Neural progenitor cell (in vitro differentiated cells): Measurements from ENCODE around the gene GPBP1. TPM values are rescaled to one million over a fixed set of nuclear protein-coding genes. Genes with fewer than 3 reads are reported as not detected.

ENCODE experiments used
- DNase-seq: peaks from one replicate; pipeline ENCODE4 v3.0.0-alpha.2; 2016; ENCODE audit warnings: low spot score
- H2AFZ ChIP-seq: fragments of 200-600 bp; sonication (generic); replicated peaks from 2 replicates; pipeline ENCODE4 v1.6.1; 2016; ENCODE audit warnings: antibody characterized with exemption
- H3F3A ChIP-seq: fragments of 200-600 bp; sonication (generic); 2 replicates; pipeline ENCODE4 v1.6.1; 2016; ENCODE audit warnings: antibody characterized with exemption, low read depth
- H3K27ac ChIP-seq: fragments of 200-600 bp; sonication (generic); 2 replicates; pipeline ENCODE4 v1.5.1; 2016; ENCODE audit warnings: mild to moderate bottlenecking
- H3K27me3 ChIP-seq: fragments of 200-600 bp; sonication (generic); 2 replicates; pipeline ENCODE4 v1.6.1; 2016; ENCODE audit warnings: mild to moderate bottlenecking, moderate library complexity
- H3K36me3 ChIP-seq: fragments of 200-600 bp; sonication (generic); 2 replicates; pipeline ENCODE4 v1.5.1; 2016
- H3K4me1 ChIP-seq: fragments of 200-600 bp; sonication (generic); 2 replicates; pipeline ENCODE4 v1.6.1; 2016; ENCODE audit warnings: mixed run types
- H3K4me2 ChIP-seq: fragments of 200-600 bp; sonication (generic); 2 replicates; pipeline ENCODE4 v1.6.1; 2016
- H3K4me3 ChIP-seq: fragments of 200-600 bp; sonication (generic); 2 replicates; pipeline ENCODE4 v1.5.1; 2016
- H3K79me2 ChIP-seq: fragments of 200-600 bp; sonication (generic); 2 replicates; pipeline ENCODE4 v1.6.1; 2016; ENCODE audit warnings: low read depth
- H3K9ac ChIP-seq: fragments of 200-600 bp; sonication (generic); 2 replicates; pipeline ENCODE4 v1.6.1; 2016
- H3K9me3 ChIP-seq: fragments of 200-600 bp; sonication (generic); 2 replicates; pipeline ENCODE4 v1.5.1; 2016; ENCODE audit warnings: low read depth
- H4K20me1 ChIP-seq: fragments of 200-600 bp; sonication (generic); 2 replicates; pipeline ENCODE4 v1.6.1; 2016; ENCODE audit warnings: low read depth
- H3K27ac Mint-ChIP-seq: 3 replicates; pipeline ENCODE4 v1.8.0; 2021; ENCODE audit warnings: mixed read lengths
- H3K27me3 Mint-ChIP-seq: 2 replicates; pipeline ENCODE4 v1.8.0; 2022; ENCODE audit warnings: low read depth, mild to moderate bottlenecking, inconsistent platforms, moderate library complexity, mixed read lengths; ENCODE audit not compliant: insufficient read depth
- H3K36me3 Mint-ChIP-seq: 3 replicates; pipeline ENCODE4 v1.8.0; 2021; ENCODE audit warnings: mixed read lengths
- H3K4me1 Mint-ChIP-seq: 3 replicates; pipeline ENCODE4 v1.8.0; 2021; ENCODE audit warnings: mixed read lengths
- H3K4me3 Mint-ChIP-seq: 3 replicates; pipeline ENCODE4 v1.8.0; 2021; ENCODE audit warnings: mild to moderate bottlenecking, moderate library complexity, mixed read lengths
- H3K9me3 Mint-ChIP-seq: 3 replicates; pipeline ENCODE4 v1.8.0; 2020; ENCODE audit warnings: mixed read lengths
- CTCF ChIP-seq: fragments of 200-600 bp; sonication (generic); IDR thresholded peaks from 2 replicates; pipeline ENCODE4 v1.5.1; 2017; ENCODE audit warnings: antibody characterized with exemption, mild to moderate bottlenecking
- EZH2 ChIP-seq: fragments of 200-600 bp; sonication (generic); IDR thresholded peaks from 2 replicates; pipeline ENCODE4 v1.6.1; 2017; ENCODE audit warnings: antibody characterized with exemption, mild to moderate bottlenecking, moderate library complexity
- EZH2phosphoT487 ChIP-seq: fragments of 200-600 bp; sonication (generic); IDR thresholded peaks from 2 replicates; pipeline ENCODE4 v1.6.1; 2017; ENCODE audit warnings: antibody characterized with exemption
- small RNA-seq: library from RNA; depleted of rRNA; stranded (forward); fragments of <200 nt; gene quantifications from one replicate; pipeline ENCODE3, GENCODE V24; 2015
- total RNA-seq: library from RNA; depleted of rRNA; stranded (reverse); fragments of >200 nt; gene quantifications from 2 replicates; pipeline ENCODE4 v1.2.3, GENCODE V29; 2015; ENCODE audit warnings: low replicate concordance

The GPBP1 gene
- total RNA-seq, 1 donor from 2014 or later: 321 TPM

GRCh38 chr5:57313716-57314115, 139.9 kb downstream of the GPBP1 start:
- Mint-ChIP-seq H3K4me1 (no peaks in the 10 kb centered on the region), H3K9me3 (peaks cover 9% of the 10 kb centered on the region), H3K27ac (no peak overlapping the region), H3K36me3 (no peaks in the 10 kb centered on the region), H3K4me3 (no peak overlapping the region), H3K27me3 (peaks cover 3% of the 10 kb centered on the region)
- H3K79me2 ChIP-seq: no peaks in the 10 kb centered on the region
- TF ChIP-seq EZH2: no peak
- no peak for TF ChIP-seq CTCF
- no peak for TF ChIP-seq EZH2phosphoT487
- no peak overlapping the region for H2AFZ ChIP-seq
- no peak overlapping the region for H3K4me3 ChIP-seq
- DNase-seq: no peak
- no peaks in the 10 kb centered on the region for H3F3A ChIP-seq
- no peaks in the 10 kb centered on the region for H3K4me1 ChIP-seq
- H3K9ac ChIP-seq: no peak overlapping the region
- H3K4me2 ChIP-seq: no peak overlapping the region
- no peaks in the 10 kb centered on the region for H3K9me3 ChIP-seq
- H3K27ac ChIP-seq: no peak overlapping the region
- H3K27me3 ChIP-seq: no peaks in the 10 kb centered on the region
- no peaks in the 10 kb centered on the region for H4K20me1 ChIP-seq
- no peaks in the 10 kb centered on the region for H3K36me3 ChIP-seq

Small RNA genes within 50 kb of the gene (small RNA-seq; reads per million reads assigned to genes)
- gene RF00019: not detected

Other genes starting within 250 kb of the GPBP1 start
- gene MIER3, start 221.9 kb upstream of the GPBP1 start, total RNA-seq: 66.2 and 106 TPM in 2 replicates